ENCODE measurements around the gene ARPIN. TPM values are rescaled to one million over a fixed set of nuclear protein-coding genes. Genes with fewer than 3 reads are reported as not detected.

Gene ARPIN
- total RNA-seq, 1 experiment from 2014 or later: 30.4 TPM

DNA sequence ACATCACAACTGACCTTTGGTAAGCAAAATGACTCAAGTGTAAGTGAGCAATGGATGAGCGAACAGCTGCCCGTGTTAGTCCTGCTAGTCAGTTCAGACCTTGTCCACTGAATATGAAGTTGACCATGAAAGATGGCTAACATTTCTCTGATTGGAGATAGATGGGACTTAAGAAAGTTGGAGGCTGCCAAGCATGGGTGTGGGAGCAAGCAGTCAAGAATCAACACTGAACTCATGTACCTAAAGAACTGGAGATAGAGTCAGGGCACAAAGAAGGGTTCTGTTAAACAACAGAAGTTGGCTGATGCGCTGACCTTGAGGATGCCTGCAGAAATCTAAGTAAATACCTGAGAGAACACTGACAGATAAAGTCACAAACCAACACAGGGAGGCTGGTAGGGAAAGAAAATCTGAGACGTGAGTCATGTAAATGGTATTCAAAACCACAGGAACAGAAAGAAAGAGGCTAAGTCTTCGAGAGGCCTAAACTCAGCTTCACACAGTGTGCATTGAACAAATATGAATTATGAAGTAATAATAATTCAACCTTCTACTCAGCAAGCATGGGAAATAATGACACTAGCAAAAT is 67.4 kb downstream of the ARPIN start:
- intact Hi-C loops (cut with micrococcal nuclease; ENCODE audit: unreplicated experiment): loop anchor here (1.0 to 2.0 kb wide), 2 partner anchors 33 to 84 kb away; no protein-coding TSS in a partner anchor
- Histone ChIP-seq H3K4me1 (replicated peaks; ENCODE audit: insufficient read depth) (peaks cover 56% of the 10 kb centered on the region), H2AFZ (no peak overlapping the region), H3K9me3 (ENCODE audit: insufficient read depth, low read depth) (no peaks in the 10 kb centered on the region), H4K20me1 (ENCODE audit: insufficient read depth) (no peaks in the 10 kb centered on the region), H3K27ac (peak overlapping the region; percentile 94), H3K4me2 (peak overlapping the region; percentile 56), H3K9me2 (ENCODE audit: insufficient read depth) (no peaks in the 10 kb centered on the region), H3K4me3 (no peak overlapping the region), H3K79me2 (ENCODE audit: low read depth) (peaks cover 7% of the 10 kb centered on the region; the same call in 1 of the 2 replicates), H3K27me3 (ENCODE audit: insufficient read depth, low read depth) (no peaks in the 10 kb centered on the region), H3F3A (ENCODE audit: insufficient read depth, low read depth) (peaks cover 57% of the 10 kb centered on the region), H3K36me3 (ENCODE audit: low read depth) (peaks cover 7% of the 10 kb centered on the region; the same call in 1 of the 2 replicates)
- BruUV-seq (replicated peaks): no TSS peak
- POLR2A ChIA-PET (ENCODE audit: unreplicated experiment): interaction anchor here (0.7 kb wide), 1 partner anchor 62 kb away, joined by 6 read pairs; no protein-coding TSS in a partner anchor
- DNase-seq: peak; percentile 49 to 87
- no peak for TF ChIP-seq EZH2 (IDR thresholded peaks at IDR 0.05; ENCODE audit: low read depth)
- TF ChIP-seq, protein P1, sequence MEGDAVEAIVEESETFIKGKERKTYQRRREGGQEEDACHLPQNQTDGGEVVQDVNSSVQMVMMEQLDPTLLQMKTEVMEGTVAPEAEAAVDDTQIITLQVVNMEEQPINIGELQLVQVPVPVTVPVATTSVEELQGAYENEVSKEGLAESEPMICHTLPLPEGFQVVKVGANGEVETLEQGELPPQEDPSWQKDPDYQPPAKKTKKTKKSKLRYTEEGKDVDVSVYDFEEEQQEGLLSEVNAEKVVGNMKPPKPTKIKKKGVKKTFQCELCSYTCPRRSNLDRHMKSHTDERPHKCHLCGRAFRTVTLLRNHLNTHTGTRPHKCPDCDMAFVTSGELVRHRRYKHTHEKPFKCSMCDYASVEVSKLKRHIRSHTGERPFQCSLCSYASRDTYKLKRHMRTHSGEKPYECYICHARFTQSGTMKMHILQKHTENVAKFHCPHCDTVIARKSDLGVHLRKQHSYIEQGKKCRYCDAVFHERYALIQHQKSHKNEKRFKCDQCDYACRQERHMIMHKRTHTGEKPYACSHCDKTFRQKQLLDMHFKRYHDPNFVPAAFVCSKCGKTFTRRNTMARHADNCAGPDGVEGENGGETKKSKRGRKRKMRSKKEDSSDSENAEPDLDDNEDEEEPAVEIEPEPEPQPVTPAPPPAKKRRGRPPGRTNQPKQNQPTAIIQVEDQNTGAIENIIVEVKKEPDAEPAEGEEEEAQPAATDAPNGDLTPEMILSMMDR (conservative IDR thresholded peaks at IDR 0.05): no peak
- CTCF ChIA-PET: no interaction called here

Small RNA genes lying within 50 kb of the gene (microRNA-seq; reads per million reads assigned to microRNA genes)
- gene MIR5009 (ENCODE audit: borderline number of aligned reads, borderline replicate concordance) (not detected), gene MIR5094 (ENCODE audit: borderline number of aligned reads, borderline replicate concordance) (not detected)

Other genes with a start within 250 kb of the ARPIN start
- 1.0 and 1.3 TPM in 2 replicates for gene PLIN1, start 233.6 kb downstream of the ARPIN start, total RNA-seq (2021)
- 11.7 and 12.8 TPM in 2 replicates for gene PEX11A, start 222.2 kb downstream of the ARPIN start, total RNA-seq (2021)
- gene WDR93, start 222.1 kb downstream of the ARPIN start, total RNA-seq (2021): 1.1 and 1.8 TPM in 2 replicates
- 8.5 and 17.8 TPM in 2 replicates for gene MESP1, start 161.7 kb downstream of the ARPIN start, total RNA-seq (2021)
- gene MESP2, start 136.6 kb downstream of the ARPIN start, total RNA-seq (2021): 1.3 and 2.4 TPM in 2 replicates
- gene ANPEP, start 98.1 kb downstream of the ARPIN start, total RNA-seq (2021): 172 and 175 TPM in 2 replicates
- gene AP3S2, start 19.0 kb downstream of the ARPIN start, total RNA-seq (2021): 49.3 and 57.6 TPM in 2 replicates
- gene ZNF710, start 88.4 kb upstream of the ARPIN start, total RNA-seq (2021): 23.4 and 25.2 TPM in 2 replicates
- gene IDH2, start 189.5 kb upstream of the ARPIN start, total RNA-seq (2021): 87.9 and 96.7 TPM in 2 replicates